ENCODE measurements around the gene PLXNB1. TPM values are rescaled to one million over a fixed set of nuclear protein-coding genes. Genes with fewer than 3 reads are reported as not detected.

Gene PLXNB1
- total RNA-seq, 1 donor from 2014 or later, result 48.2 TPM

- no peak for DNase-seq
Observed at GRCh38 chr3:48432411-48433371, 2.8 kb upstream of the PLXNB1 start.

- DNase-seq, result no peak
Observed at GRCh38 chr3:48431224-48432029, 1.5 kb upstream of the PLXNB1 start.

GRCh38 chr3:48430708-48431101 is 819 bp upstream of the PLXNB1 start:
- no peak for DNase-seq

- peak; percentile 66 for DNase-seq
Observed at GRCh38 chr3:48429317-48429959, 448 bp downstream of the PLXNB1 start.

- peak; percentile 84 for DNase-seq
Observed at GRCh38 chr3:48428572-48429316, 1.1 kb downstream of the PLXNB1 start.

- DNase-seq, result no peak
Observed at GRCh38 chr3:48428088-48428571, 1.8 kb downstream of the PLXNB1 start.

GRCh38 chr3:48427630-48427962 is 2.3 kb downstream of the PLXNB1 start:
- no peak for DNase-seq

GRCh38 chr3:48426944-48427629 is 2.8 kb downstream of the PLXNB1 start:
- no peak for DNase-seq

- DNase-seq, result peak; percentile 61
Observed at GRCh38 chr3:48426401-48426909, 3.4 kb downstream of the PLXNB1 start.

- DNase-seq, result no peak
Observed at GRCh38 chr3:48425281-48425812, 4.5 kb downstream of the PLXNB1 start.

GRCh38 chr3:48423883-48424695 is 5.8 kb downstream of the PLXNB1 start:
- DNase-seq, result no peak

GRCh38 chr3:48423241-48423882 is 6.5 kb downstream of the PLXNB1 start:
- no peak for DNase-seq

- DNase-seq, result no peak
Observed at GRCh38 chr3:48422681-48423080, 7.2 kb downstream of the PLXNB1 start.

GRCh38 chr3:48422272-48422671 is 7.6 kb downstream of the PLXNB1 start:
- DNase-seq, result no peak

GRCh38 chr3:48420561-48420960 is 9.3 kb downstream of the PLXNB1 start:
- DNase-seq, result no peak

GRCh38 chr3:48419597-48419996 is 10.3 kb downstream of the PLXNB1 start:
- no peak for DNase-seq

- no peak for DNase-seq
Observed at GRCh38 chr3:48419149-48419548, 10.7 kb downstream of the PLXNB1 start.

GRCh38 chr3:48418651-48419050 is 11.2 kb downstream of the PLXNB1 start:
- no peak for DNase-seq

- no peak for DNase-seq
Observed at GRCh38 chr3:48418140-48418539, 11.7 kb downstream of the PLXNB1 start.

Data from tongue (tissue), 2 donors.